COLO829 (cell line): ENCODE results near the gene CHAF1A.

Experiments
- DNase-seq: peaks from one replicate; pipeline ENCODE4 v3.0.0; 2012; ENCODE audit warnings: low spot score

Gene CHAF1A

GRCh38 chr19:4402171-4403004 is at the start of gene CHAF1A:
TSS of gene CHAF1A (plus strand) at chr19:4402640. CDS start at chr19:4402763, 123 bp downstream.
- peak; percentile 100 for DNase-seq

- peak; percentile 50 for DNase-seq
Measured at GRCh38 chr19:4352701-4353121, 49.7 kb upstream of the CHAF1A start.

GRCh38 chr19:4354282-4354681 is 48.2 kb upstream of the CHAF1A start:
- no peak for DNase-seq

- DNase-seq: no peak
Measured at GRCh38 chr19:4354897-4355296, 47.5 kb upstream of the CHAF1A start.

- no peak for DNase-seq
Measured at GRCh38 chr19:4357095-4357797, 45.2 kb upstream of the CHAF1A start.

GRCh38 chr19:4357921-4358326 is 44.5 kb upstream of the CHAF1A start:
- DNase-seq: no peak

- DNase-seq: no peak
Measured at GRCh38 chr19:4358709-4359626, 43.5 kb upstream of the CHAF1A start.

GRCh38 chr19:4359627-4360000 is 42.8 kb upstream of the CHAF1A start:
- DNase-seq: no peak

GRCh38 chr19:4360081-4360569 is 42.3 kb upstream of the CHAF1A start:
- no peak for DNase-seq

GRCh38 chr19:4360641-4361151 is 41.7 kb upstream of the CHAF1A start:
- DNase-seq: no peak

- DNase-seq: no peak
Measured at GRCh38 chr19:4361152-4362046, 41.0 kb upstream of the CHAF1A start.

- no peak for DNase-seq
Measured at GRCh38 chr19:4362101-4362828, 40.2 kb upstream of the CHAF1A start.

- no peak for DNase-seq
Measured at GRCh38 chr19:4362831-4363545, 39.5 kb upstream of the CHAF1A start.

GRCh38 chr19:4363571-4364304 is 38.7 kb upstream of the CHAF1A start:
- no peak for DNase-seq

- DNase-seq: no peak
Measured at GRCh38 chr19:4365341-4365740, 37.1 kb upstream of the CHAF1A start.

GRCh38 chr19:4365791-4366665 is 36.4 kb upstream of the CHAF1A start:
- DNase-seq: no peak

GRCh38 chr19:4366666-4367335 is 35.6 kb upstream of the CHAF1A start:
- no peak for DNase-seq
